ENCODE data around the gene AURKAIP1. TPM values are rescaled to one million over a fixed set of nuclear protein-coding genes. Genes with fewer than 3 reads are reported as not detected.
A peak's percentile ranks its signal among the peaks of the same experiment; 100 is the strongest.

Gene AURKAIP1
- total and polyA plus RNA-seq, 9 of the 15 experiments (the other 6 are each of a cell fraction or from before 2014, with no cell fraction given) = 7.8 to 478 (median 92.0) TPM

- no peak; the same call in 1 of the 2 replicates for TF ChIP-seq ATF4 (CRISPR knock-in tag; IDR thresholded peaks at IDR 0.05)
- TF ChIP-seq ASH1L (IDR thresholded peaks at IDR 0.05; ENCODE audit: borderline replicate concordance, low read depth, partially characterized antibody) = peak; percentile 79
- peak; percentile 92 for TF ChIP-seq RBM25 (IDR thresholded peaks at IDR 0.05; ENCODE audit: low read depth, low read length, severe bottlenecking)
- TF ChIP-seq ZNF780A (CRISPR knock-in tag; IDR thresholded peaks at IDR 0.05) = no peak
- TF ChIP-seq MXD1 (CRISPR knock-in tag; IDR thresholded peaks at IDR 0.05; ENCODE audit: borderline replicate concordance, poor library complexity, severe bottlenecking) = no peak
- peak; percentile 83 for TF ChIP-seq KDM5B (IDR thresholded peaks at IDR 0.05; ENCODE audit: insufficient replicate concordance, low read depth, low read length)
- TF ChIP-seq ZNF280B (CRISPR knock-in tag; IDR thresholded peaks at IDR 0.05) = no peak
- TF ChIP-seq TARDBP (IDR thresholded peaks at IDR 0.05) = peak; percentile 95
- TF ChIP-seq FOXA1 (IDR thresholded peaks at IDR 0.05; ENCODE audit: borderline replicate concordance) = no peak
- TF ChIP-seq U2AF1 (optimal IDR thresholded peaks at IDR 0.05; ENCODE audit: low read depth, low read length) = peak; percentile 100
- no peak for TF ChIP-seq KHSRP (IDR thresholded peaks at IDR 0.05)
- TF ChIP-seq NR1H2 (CRISPR knock-in tag; IDR thresholded peaks at IDR 0.05) = peak; percentile 79; the same call in 1 of the 2 replicates
- TF ChIP-seq CTCFL (IDR thresholded peaks at IDR 0.05; ENCODE audit: borderline replicate concordance, insufficient read depth, low read depth, low read length, poor library complexity, severe bottlenecking) = peak; percentile 92
- TF ChIP-seq HDAC6 (IDR thresholded peaks at IDR 0.05; ENCODE audit: low read depth, low read length) = no peak
- TF ChIP-seq POU5F1 (IDR thresholded peaks at IDR 0.05; ENCODE audit: borderline replicate concordance, low read depth, low read length, partially characterized antibody) = peak; percentile 71
- TF ChIP-seq FOXJ2 (tag; IDR thresholded peaks at IDR 0.05) = peak; percentile 93
- TF ChIP-seq ZNF232 (CRISPR knock-in tag; IDR thresholded peaks at IDR 0.05) = no peak
- TF ChIP-seq ZNF354B (CRISPR knock-in tag; IDR thresholded peaks at IDR 0.05) = peak; percentile 34; the same call in 1 of the 2 replicates
- TF ChIP-seq HNRNPLL (IDR thresholded peaks at IDR 0.05; ENCODE audit: low read depth, low read length, poor library complexity, severe bottlenecking) = peak; percentile 96
- TF ChIP-seq MYNN (IDR thresholded peaks at IDR 0.05) = peak; percentile 71; the same call in 1 of the 2 replicates
- no peak for TF ChIP-seq MYNN (CRISPR knock-in tag; IDR thresholded peaks at IDR 0.05)
- TF ChIP-seq STAT5B (CRISPR knock-in tag; IDR thresholded peaks at IDR 0.05) = no peak
- TF ChIP-seq USF1 (CRISPR knock-in tag; IDR thresholded peaks at IDR 0.05) = no peak
Observed at GRCh38 chr1:1374929-1375662, at the start of gene AURKAIP1 (continued).

All from K562 (cell line).